ENCODE results near the gene EFNB2. TPM values are rescaled to one million over a fixed set of nuclear protein-coding genes. Genes with fewer than 3 reads are reported as not detected.

The EFNB2 gene
- total RNA-seq, 1 experiment from 2014 or later = 16.4 TPM

- POLR2A ChIA-PET (ENCODE audit: unreplicated experiment) = no interaction called here
- no peaks in the 10 kb centered on the region for H3F3A ChIP-seq (ENCODE audit: low read length, unreplicated experiment)
- no peak for ATAC-seq
- no peaks in the 10 kb centered on the region for H3K27me3 ChIP-seq (ENCODE audit: low read length)
- H3K27ac ChIP-seq (ENCODE audit: low read length) = no peak overlapping the region
- DNase-seq = no peak
- no peak overlapping the region for H2AFZ ChIP-seq (ENCODE audit: low read length)
- no peak overlapping the region for H3K4me2 ChIP-seq (ENCODE audit: low read length)
- H3K9me3 ChIP-seq (ENCODE audit: low read length) = no peaks in the 10 kb centered on the region
- H4K20me1 ChIP-seq (ENCODE audit: low read length) = peaks cover 13% of the 10 kb centered on the region
- H3K36me3 ChIP-seq (ENCODE audit: low read depth, low read length) = peaks cover 45% of the 10 kb centered on the region
- intact Hi-C loops (cut with micrococcal nuclease) = no loop called here
- no peaks in the 10 kb centered on the region for H3K9me2 ChIP-seq (replicated peaks; ENCODE audit: low read length)
- TF ChIP-seq EZH2phosphoT487 (IDR thresholded peaks at IDR 0.05; ENCODE audit: borderline replicate concordance, low read length) = no peak
- no peak for TF ChIP-seq CTCF (conservative IDR thresholded peaks at IDR 0.05; ENCODE audit: low read depth, low read length)
- TF ChIP-seq EZH2 (IDR thresholded peaks at IDR 0.05; ENCODE audit: low read length, unreplicated experiment) = no peak
- H3K4me3 ChIP-seq (ENCODE audit: low read length) = no peak overlapping the region
- CTCF ChIA-PET = no interaction called here
- BruUV-seq (replicated peaks) = no TSS peak
- no peak overlapping the region for H3K9ac ChIP-seq (ENCODE audit: low read length)
- H3K79me2 ChIP-seq (ENCODE audit: low read length) = peaks cover 91% of the 10 kb centered on the region
- peaks cover 15% of the 10 kb centered on the region for H3K4me1 ChIP-seq (ENCODE audit: insufficient read depth, low read length)
Observed at GRCh38 chr13:106551350-106551749, 15.9 kb upstream of the EFNB2 start.

- H3K9me3 ChIP-seq (ENCODE audit: low read length) = no peaks in the 10 kb centered on the region
- H3K79me2 ChIP-seq (ENCODE audit: low read length) = peaks cover 91% of the 10 kb centered on the region
- no peak for TF ChIP-seq EZH2phosphoT487 (IDR thresholded peaks at IDR 0.05; ENCODE audit: borderline replicate concordance, low read length)
- no peak for TF ChIP-seq CTCF (conservative IDR thresholded peaks at IDR 0.05; ENCODE audit: low read depth, low read length)
- no peak for TF ChIP-seq EZH2 (IDR thresholded peaks at IDR 0.05; ENCODE audit: low read length, unreplicated experiment)
- intact Hi-C loops (cut with micrococcal nuclease) = no loop called here
- peaks cover 40% of the 10 kb centered on the region for H3K36me3 ChIP-seq (ENCODE audit: low read depth, low read length)
- no peak overlapping the region for H2AFZ ChIP-seq (ENCODE audit: low read length)
- H4K20me1 ChIP-seq (ENCODE audit: low read length) = peaks cover 13% of the 10 kb centered on the region
- H3K27ac ChIP-seq (ENCODE audit: low read length) = no peak overlapping the region
- no TSS peak for BruUV-seq (replicated peaks)
- no peak overlapping the region for H3K4me2 ChIP-seq (ENCODE audit: low read length)
- H3K9ac ChIP-seq (ENCODE audit: low read length) = no peak overlapping the region
- peaks cover 15% of the 10 kb centered on the region for H3K4me1 ChIP-seq (ENCODE audit: insufficient read depth, low read length)
- ATAC-seq = no peak; the same call in 1 of the 2 replicates
- ChIA-PET POLR2A (ENCODE audit: unreplicated experiment) (no interaction called here), CTCF (no interaction called here)
- H3K4me3 ChIP-seq (ENCODE audit: low read length) = no peak overlapping the region
- H3K27me3 ChIP-seq (ENCODE audit: low read length) = no peaks in the 10 kb centered on the region
- no peaks in the 10 kb centered on the region for H3F3A ChIP-seq (ENCODE audit: low read length, unreplicated experiment)
- DNase-seq = no peak
- no peaks in the 10 kb centered on the region; the same call in 1 of the 2 replicates for H3K9me2 ChIP-seq (replicated peaks; ENCODE audit: low read length)
Observed at GRCh38 chr13:106550570-106551135, 15.2 kb upstream of the EFNB2 start.

GRCh38 chr13:106548064-106548696, 12.7 kb upstream of the EFNB2 start:
- Histone ChIP-seq H3K4me1 (ENCODE audit: insufficient read depth, low read length) (peaks cover 15% of the 10 kb centered on the region), H3K9me2 (replicated peaks; ENCODE audit: low read length) (no peaks in the 10 kb centered on the region; the same call in 1 of the 2 replicates), H3K36me3 (ENCODE audit: low read depth, low read length) (peaks cover 35% of the 10 kb centered on the region; the same call in 1 of the 2 replicates), H3F3A (ENCODE audit: low read length, unreplicated experiment) (no peaks in the 10 kb centered on the region), H3K79me2 (ENCODE audit: low read length) (peaks cover 83% of the 10 kb centered on the region), H3K27me3 (ENCODE audit: low read length) (no peaks in the 10 kb centered on the region), H4K20me1 (ENCODE audit: low read length) (peaks cover 13% of the 10 kb centered on the region), H2AFZ (ENCODE audit: low read length) (no peak overlapping the region), H3K9me3 (ENCODE audit: low read length) (no peaks in the 10 kb centered on the region), H3K4me2 (ENCODE audit: low read length) (peak overlapping the region; percentile 53), H3K4me3 (ENCODE audit: low read length) (no peak overlapping the region), H3K27ac (ENCODE audit: low read length) (no peak overlapping the region), H3K9ac (ENCODE audit: low read length) (no peak overlapping the region)
- TF ChIP-seq CTCF (conservative IDR thresholded peaks at IDR 0.05; ENCODE audit: low read depth, low read length) (no peak), EZH2 (IDR thresholded peaks at IDR 0.05; ENCODE audit: low read length, unreplicated experiment) (no peak), EZH2phosphoT487 (IDR thresholded peaks at IDR 0.05; ENCODE audit: borderline replicate concordance, low read length) (no peak)
- CTCF ChIA-PET = no interaction called here
- peak; percentile 71 for DNase-seq
- POLR2A ChIA-PET (ENCODE audit: unreplicated experiment) = no interaction called here
- ATAC-seq = peak; percentile 99
- no TSS peak for BruUV-seq (replicated peaks)
- intact Hi-C loops (cut with micrococcal nuclease) = no loop called here
